Parathyroid adenoma (tissue), 2 donors: ENCODE results near the gene PPARGC1A.
A peak's percentile ranks its signal among the peaks of the same experiment; 100 is the strongest.

Experiments
- H2AFZ ChIP-seq: fragments of 300-600 bp; sonication (generic); one replicate; pipeline ENCODE4 v1.7.0; 2017; ENCODE audit warnings: antibody characterized with exemption, mild to moderate bottlenecking
- H3K27ac ChIP-seq: fragments of 300-600 bp; sonication (generic); one replicate; pipeline ENCODE4 v1.7.0; 2017
- H3K27me3 ChIP-seq: fragments of 300-600 bp; sonication (generic); one replicate; pipeline ENCODE4 v1.7.0; 2017; ENCODE audit warnings: low read length; ENCODE audit not compliant: control insufficient read depth, insufficient read depth
- H3K36me3 ChIP-seq: fragments of 300-600 bp; sonication (generic); one replicate; pipeline ENCODE4 v1.7.0; 2017; ENCODE audit warnings: low read length; ENCODE audit not compliant: control insufficient read depth, insufficient read depth
- H3K4me1 ChIP-seq: fragments of 300-600 bp; sonication (generic); one replicate; pipeline ENCODE4 v1.7.0; 2017; ENCODE audit warnings: control low read depth
- H3K4me2 ChIP-seq: fragments of 300-600 bp; sonication (generic); one replicate; pipeline ENCODE4 v1.7.0; 2017; ENCODE audit warnings: low read length
- H3K4me3 ChIP-seq: fragments of 300-600 bp; sonication (generic); one replicate; pipeline ENCODE4 v1.7.0; 2017; ENCODE audit warnings: low read depth, low read length
- H3K79me2 ChIP-seq: fragments of 300-600 bp; sonication (generic); one replicate; pipeline ENCODE4 v1.7.0; 2017; ENCODE audit warnings: control low read depth
- H3K9ac ChIP-seq: fragments of 300-600 bp; sonication (generic); one replicate; pipeline ENCODE4 v1.7.0; 2017; ENCODE audit warnings: mild to moderate bottlenecking
- H3K9me3 ChIP-seq: fragments of 300-600 bp; sonication (generic); one replicate; pipeline ENCODE4 v1.7.0; 2017; ENCODE audit warnings: low read length; ENCODE audit not compliant: control insufficient read depth
- CTCF ChIP-seq: fragments of 300-600 bp; sonication (generic); IDR thresholded peaks from one replicate; pipeline ENCODE4 v1.7.0; 2017; ENCODE audit warnings: antibody characterized with exemption, mild to moderate bottlenecking
- donor health status: primary hyperparathyroidism.

PPARGC1A gene

DNA sequence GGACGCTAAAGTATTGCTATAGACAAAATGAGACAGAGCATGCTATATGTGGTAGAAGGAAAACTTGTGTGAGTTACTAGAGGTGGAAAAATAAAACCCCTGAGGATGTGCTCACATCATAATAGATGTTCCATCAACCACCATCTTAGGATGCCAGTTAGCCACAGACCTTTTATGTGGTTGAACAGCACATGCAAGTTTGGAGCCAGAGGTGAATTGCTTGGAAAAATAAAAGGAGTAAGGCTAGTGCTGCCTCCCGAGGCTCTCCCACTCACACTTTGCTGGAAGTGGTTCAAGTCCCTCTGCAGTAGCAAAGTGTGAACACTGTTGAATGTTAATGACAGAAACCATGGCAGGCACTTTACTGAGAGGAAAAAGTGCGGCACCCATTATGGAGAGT, 39.4 kb upstream of the PPARGC1A start:
- H3K4me2 ChIP-seq = no peak overlapping the region
- H3K4me3 ChIP-seq = no peak overlapping the region
- no peaks in the 10 kb centered on the region for H3K79me2 ChIP-seq
- H3K27ac ChIP-seq = no peak overlapping the region
- no peak overlapping the region for H3K9ac ChIP-seq
- H3K9me3 ChIP-seq = no peaks in the 10 kb centered on the region
- no peaks in the 10 kb centered on the region for H3K36me3 ChIP-seq
- H3K27me3 ChIP-seq = no peaks in the 10 kb centered on the region
- no peak overlapping the region for H2AFZ ChIP-seq
- peaks cover 7% of the 10 kb centered on the region for H3K4me1 ChIP-seq
- no peak for TF ChIP-seq CTCF

GRCh38 chr4:23924556-23924955, 34.7 kb upstream of the PPARGC1A start:
- Histone ChIP-seq H3K27ac (no peak overlapping the region), H3K36me3 (no peaks in the 10 kb centered on the region), H3K9ac (no peak overlapping the region), H2AFZ (no peak overlapping the region), H3K4me2 (no peak overlapping the region), H3K4me1 (peaks cover 10% of the 10 kb centered on the region), H3K79me2 (no peaks in the 10 kb centered on the region), H3K27me3 (no peaks in the 10 kb centered on the region), H3K4me3 (no peak overlapping the region), H3K9me3 (no peaks in the 10 kb centered on the region)
- no peak for TF ChIP-seq CTCF

DNA sequence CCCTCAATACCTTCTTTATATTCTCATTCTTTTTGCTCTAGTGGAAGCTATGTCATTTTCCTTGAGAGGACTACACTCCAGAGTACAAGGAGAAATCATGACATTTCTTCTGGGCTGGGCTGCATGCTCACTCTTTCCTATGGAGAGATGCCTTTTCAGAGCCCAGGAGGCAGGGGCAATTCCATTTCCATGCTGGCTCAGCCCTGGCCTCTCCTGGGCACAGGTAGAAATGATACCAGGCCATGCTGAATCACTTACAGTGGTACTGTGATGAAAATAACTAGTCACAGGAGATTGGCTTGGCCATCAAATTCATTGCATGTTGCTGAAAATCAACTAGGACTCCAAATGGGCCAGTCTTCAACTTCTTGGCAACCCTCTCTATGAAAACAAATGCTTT, 34.0 kb upstream of the PPARGC1A start:
- no peak overlapping the region for H2AFZ ChIP-seq
- H3K79me2 ChIP-seq = no peaks in the 10 kb centered on the region
- H3K27ac ChIP-seq = no peak overlapping the region
- no peaks in the 10 kb centered on the region for H3K36me3 ChIP-seq
- H3K4me3 ChIP-seq = no peak overlapping the region
- peak; percentile 22 for TF ChIP-seq CTCF
- peaks cover 10% of the 10 kb centered on the region for H3K4me1 ChIP-seq
- no peak overlapping the region for H3K4me2 ChIP-seq
- no peak overlapping the region for H3K9ac ChIP-seq
- H3K9me3 ChIP-seq = no peaks in the 10 kb centered on the region
- H3K27me3 ChIP-seq = no peaks in the 10 kb centered on the region

DNA sequence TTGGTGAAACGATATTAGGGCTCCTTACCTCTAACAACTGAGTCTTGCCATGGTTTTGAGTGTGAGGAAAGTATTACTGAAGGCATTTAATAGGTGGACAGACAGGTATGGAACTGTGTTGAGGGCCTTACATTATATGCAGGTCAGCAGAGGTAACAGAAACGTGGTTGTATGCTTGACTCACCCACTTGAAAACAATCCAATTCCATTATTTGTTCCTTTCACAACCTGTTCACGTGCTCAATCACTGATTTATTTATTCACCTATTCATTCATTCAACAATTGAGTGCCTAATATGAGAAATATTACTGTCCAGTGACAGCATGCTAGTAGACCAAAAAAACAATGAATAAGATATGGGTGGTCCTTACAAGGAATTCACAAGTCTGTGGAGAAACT, 33.3 kb upstream of the PPARGC1A start:
- Histone ChIP-seq H3K27ac (no peak overlapping the region), H3K9me3 (no peaks in the 10 kb centered on the region), H3K9ac (no peak overlapping the region), H3K27me3 (no peaks in the 10 kb centered on the region), H3K36me3 (no peaks in the 10 kb centered on the region), H2AFZ (no peak overlapping the region), H3K79me2 (no peaks in the 10 kb centered on the region), H3K4me1 (peaks cover 10% of the 10 kb centered on the region), H3K4me2 (no peak overlapping the region), H3K4me3 (no peak overlapping the region)
- no peak for TF ChIP-seq CTCF

GRCh38 chr4:23922541-23923111, 32.8 kb upstream of the PPARGC1A start:
- no peak for TF ChIP-seq CTCF
- H3K4me2 ChIP-seq = no peak overlapping the region
- H3K9ac ChIP-seq = no peak overlapping the region
- H3K4me3 ChIP-seq = no peak overlapping the region
- no peaks in the 10 kb centered on the region for H3K27me3 ChIP-seq
- no peaks in the 10 kb centered on the region for H3K9me3 ChIP-seq
- H3K36me3 ChIP-seq = no peaks in the 10 kb centered on the region
- no peak overlapping the region for H2AFZ ChIP-seq
- no peaks in the 10 kb centered on the region for H3K79me2 ChIP-seq
- peaks cover 10% of the 10 kb centered on the region for H3K4me1 ChIP-seq
- H3K27ac ChIP-seq = no peak overlapping the region
